NCI-H2171 treated with DMSO at 0.1 percent for 48 hours (cell line): ENCODE measurements around the gene BZW2.
"Not testable (repeated sequence)": the region's sequence is repeated elsewhere in the genome, so short reads cannot be mapped to it uniquely, and the experiment has no call there.

Source experiments
- DNase-seq: peaks from one replicate; lab custom pipeline; 2025; lab: John Stamatoyannopoulos, UW

Gene BZW2

GRCh38 chr7:16670731-16671344 lies 24.9 kb downstream of the BZW2 start:
- no peak for DNase-seq

GRCh38 chr7:16671811-16672210 lies 25.8 kb downstream of the BZW2 start:
- DNase-seq, result no peak

- DNase-seq, result no peak
Observed at GRCh38 chr7:16675277-16675676, 29.3 kb downstream of the BZW2 start.

- DNase-seq, result no peak
Observed at GRCh38 chr7:16677978-16678494, 32.1 kb downstream of the BZW2 start.

- DNase-seq, result not testable (repeated sequence)
Observed at GRCh38 chr7:16678645-16679566, 32.9 kb downstream of the BZW2 start.

GRCh38 chr7:16684935-16685334 lies 39.0 kb downstream of the BZW2 start:
- DNase-seq, result no peak

- no peak for DNase-seq
Observed at GRCh38 chr7:16685535-16685934, 39.6 kb downstream of the BZW2 start.

- DNase-seq, result no peak
Observed at GRCh38 chr7:16688249-16688648, 42.3 kb downstream of the BZW2 start.

- DNase-seq, result no peak
Observed at GRCh38 chr7:16691241-16691640, 45.3 kb downstream of the BZW2 start.

- DNase-seq, result no peak
Observed at GRCh38 chr7:16693601-16694318, 47.8 kb downstream of the BZW2 start.

- DNase-seq, result no peak
Observed at GRCh38 chr7:16694806-16695205, 48.8 kb downstream of the BZW2 start.

GRCh38 chr7:16695621-16696237 lies 49.7 kb downstream of the BZW2 start:
- peak; percentile 51 for DNase-seq

- DNase-seq, result no peak
Observed at GRCh38 chr7:16697507-16698199, 51.7 kb downstream of the BZW2 start.

GRCh38 chr7:16698200-16698905 lies 52.4 kb downstream of the BZW2 start:
- no peak for DNase-seq

- DNase-seq, result no peak
Observed at GRCh38 chr7:16702441-16702840, 56.5 kb downstream of the BZW2 start.

- DNase-seq, result no peak
Observed at GRCh38 chr7:16708511-16708910, 62.5 kb downstream of the BZW2 start.

GRCh38 chr7:16708980-16709379 lies 63.0 kb downstream of the BZW2 start:
- no peak for DNase-seq

GRCh38 chr7:16710651-16711050 lies 64.7 kb downstream of the BZW2 start:
- no peak for DNase-seq

GRCh38 chr7:16711730-16712129 lies 65.7 kb downstream of the BZW2 start:
- DNase-seq, result no peak

GRCh38 chr7:16712916-16713315 lies 66.9 kb downstream of the BZW2 start:
- no peak for DNase-seq

GRCh38 chr7:16715928-16716327 lies 69.9 kb downstream of the BZW2 start:
- DNase-seq, result no peak
